NCI-H2029 (cell line): ENCODE data around the gene AHSA1.

Experiments used
- DNase-seq: peaks from one replicate; lab custom pipeline; 2025; lab: John Stamatoyannopoulos, UW

Gene AHSA1

GRCh38 chr14:77473921-77474320, 16.0 kb downstream of the AHSA1 start:
- no peak for DNase-seq

- DNase-seq, result no peak
Measured at GRCh38 chr14:77474479-77475177, 16.7 kb downstream of the AHSA1 start.

DNA sequence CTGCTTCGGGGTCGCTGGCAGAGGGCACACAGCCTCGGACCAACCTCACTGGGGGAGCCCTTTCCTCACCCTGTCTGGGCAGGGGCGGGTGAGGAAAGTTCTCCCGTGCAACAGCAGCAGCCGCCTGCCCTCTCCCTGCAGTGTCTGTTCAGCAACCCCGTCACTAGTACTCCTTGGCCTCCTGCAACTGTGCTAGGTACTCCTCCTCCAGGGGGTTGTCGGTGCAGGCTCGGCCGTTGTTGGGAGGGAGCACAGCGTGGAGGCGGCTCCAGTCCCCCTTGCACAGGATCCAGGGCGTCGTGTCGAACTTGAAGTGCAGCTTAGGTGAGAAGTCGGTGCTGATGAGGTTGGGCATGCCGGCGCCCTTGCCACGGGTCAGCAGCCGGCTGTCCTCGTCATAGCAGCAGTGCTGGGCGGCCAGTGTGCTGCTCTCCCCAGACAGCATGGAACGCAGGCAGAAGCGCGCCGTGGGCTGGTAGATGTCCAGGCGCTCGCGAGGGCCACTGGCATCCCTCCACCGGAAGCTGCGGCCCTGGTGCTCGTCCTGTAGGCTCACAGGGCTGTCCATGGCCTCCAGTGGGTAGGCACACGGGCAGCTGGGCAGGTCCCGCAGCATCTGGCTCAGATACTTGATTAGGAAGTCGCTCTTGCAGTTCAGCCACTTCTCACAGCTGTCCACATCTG, 17.7 kb downstream of the AHSA1 start:
- no peak for DNase-seq

DNA sequence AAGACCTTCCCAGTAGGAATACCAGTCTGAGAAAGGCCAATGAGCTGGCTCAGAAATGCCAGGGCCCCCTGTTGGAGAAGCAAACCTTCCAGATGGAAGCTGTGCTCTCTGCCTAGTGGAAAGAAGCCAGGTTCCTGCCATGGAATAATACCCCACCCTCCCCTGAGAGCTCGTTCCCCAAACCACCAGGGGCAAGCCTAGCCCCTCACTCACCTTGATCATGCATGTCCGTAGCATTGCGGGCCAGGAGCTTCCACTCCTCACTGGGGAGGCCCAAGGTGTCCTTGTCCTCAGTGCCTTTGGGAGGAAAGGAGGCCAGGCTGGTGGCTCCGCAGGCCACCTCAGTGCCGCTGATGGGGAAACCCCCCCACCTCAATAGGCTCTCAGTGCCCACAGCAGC, 20.1 kb downstream of the AHSA1 start:
- no peak for DNase-seq

DNA sequence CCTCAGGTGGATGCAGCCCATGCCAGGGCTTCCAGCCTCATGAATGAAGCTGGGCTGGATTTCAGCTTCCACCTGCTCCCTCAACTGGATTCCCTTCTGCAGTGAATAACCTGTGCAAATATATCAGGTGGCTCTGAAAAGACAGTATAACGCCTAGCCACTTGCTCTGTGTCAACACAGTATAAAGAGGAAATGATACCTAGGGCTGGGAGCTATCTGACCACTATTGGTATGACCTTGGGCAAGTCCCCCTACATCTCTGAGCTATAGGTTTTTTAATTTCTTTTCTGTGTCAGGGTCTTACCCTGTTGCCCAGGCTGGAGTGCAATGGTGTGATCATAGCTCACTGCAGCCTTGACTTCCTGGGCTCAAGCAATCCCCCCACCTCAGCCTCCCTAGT, 20.9 kb downstream of the AHSA1 start:
- no peak for DNase-seq

DNA sequence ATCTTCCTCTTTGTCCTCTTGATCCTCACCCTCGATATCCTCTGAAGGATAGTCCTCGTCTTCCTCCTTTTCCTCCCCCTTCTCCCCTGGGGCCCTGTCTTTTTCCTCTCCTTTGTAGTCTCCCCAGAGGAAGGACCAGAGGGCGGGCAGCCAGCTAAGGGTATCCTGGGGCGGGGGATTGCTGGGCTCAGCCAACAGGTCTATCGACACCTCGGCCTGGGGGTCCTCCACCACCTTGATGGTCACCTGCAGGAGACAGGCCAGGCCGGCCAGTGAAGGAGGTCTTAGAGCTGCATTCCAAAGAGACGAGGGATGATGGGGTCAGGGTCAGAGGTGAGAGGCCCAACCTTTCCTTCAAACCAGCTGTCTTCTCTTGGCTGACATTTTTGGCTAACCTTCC, 24.5 kb downstream of the AHSA1 start:
- DNase-seq, result no peak

- no peak for DNase-seq
Measured at GRCh38 chr14:77485256-77485655, 27.4 kb downstream of the AHSA1 start.

- DNase-seq, result no peak
Measured at GRCh38 chr14:77485901-77486678, 28.2 kb downstream of the AHSA1 start.

DNA sequence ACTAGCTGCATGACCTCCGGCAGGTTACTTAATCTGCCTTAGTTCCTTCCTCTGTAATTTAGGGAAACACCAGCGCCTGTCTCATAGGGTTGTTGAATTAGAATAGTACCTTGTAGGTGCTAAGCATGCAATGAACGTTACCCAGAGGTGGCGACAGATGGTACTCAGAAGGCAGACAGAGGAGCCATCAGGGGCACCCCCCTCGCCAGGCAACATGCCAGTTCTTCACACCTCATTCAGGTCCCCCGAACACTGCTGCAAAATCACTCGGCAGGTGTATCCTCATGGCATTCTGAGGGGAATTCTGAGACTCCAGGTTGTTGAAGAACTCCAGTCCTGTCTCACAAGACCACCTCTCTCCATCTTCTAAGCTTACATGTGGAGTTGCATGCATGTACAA, 30.7 kb downstream of the AHSA1 start:
- no peak for DNase-seq

- no peak for DNase-seq
Measured at GRCh38 chr14:77489041-77489440, 31.1 kb downstream of the AHSA1 start.

DNA sequence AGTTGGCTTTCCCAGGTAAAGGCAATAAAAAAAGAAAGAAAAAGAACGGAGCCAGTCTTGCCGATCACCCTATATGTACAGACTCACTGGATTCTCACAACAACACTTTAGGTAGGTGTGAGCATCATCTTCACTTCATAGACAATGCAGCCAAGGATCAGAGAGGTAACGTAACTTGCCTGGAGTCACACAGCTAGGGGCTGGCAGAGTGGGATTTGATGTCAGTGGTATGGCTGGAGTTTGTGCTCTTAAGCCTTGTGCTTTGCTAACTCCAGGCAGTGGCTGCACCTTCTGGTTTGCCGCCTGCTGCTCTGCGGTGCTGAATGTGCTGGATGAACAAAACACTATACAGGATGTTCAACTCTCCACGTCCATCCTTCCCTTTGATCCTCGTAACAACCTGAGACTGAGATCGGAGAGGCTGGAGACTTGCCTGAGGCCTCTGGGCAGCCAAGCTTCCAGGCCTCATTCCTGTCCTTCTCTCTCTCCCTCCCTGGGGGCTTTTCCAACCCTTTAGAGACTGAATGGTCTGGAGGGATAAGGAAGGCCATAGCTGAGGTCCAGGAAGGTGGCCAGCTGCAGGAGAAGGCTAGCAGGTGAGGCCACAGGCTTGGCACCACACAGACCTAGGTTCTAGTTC, 32.6 kb downstream of the AHSA1 start:
- no peak for DNase-seq

DNA sequence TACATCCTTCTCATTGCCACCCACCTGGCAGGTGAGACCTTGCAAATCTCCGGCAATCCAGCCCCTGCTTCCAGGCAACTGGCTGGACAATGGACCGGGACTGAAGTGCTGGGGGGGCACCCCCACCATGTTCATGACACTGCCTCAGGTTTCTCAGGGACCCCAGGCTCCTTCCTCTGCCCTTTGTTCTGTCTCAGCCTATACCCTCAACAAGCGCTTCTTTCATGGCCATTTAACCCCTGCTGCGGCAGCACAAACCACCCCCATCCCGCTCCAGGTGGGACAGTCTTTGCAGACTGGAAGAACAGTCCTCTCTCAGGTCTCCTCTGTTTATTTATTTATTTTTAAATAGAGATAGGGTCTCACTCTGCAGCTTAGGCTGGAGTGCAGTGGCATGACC, 33.2 kb downstream of the AHSA1 start:
- no peak for DNase-seq

DNA sequence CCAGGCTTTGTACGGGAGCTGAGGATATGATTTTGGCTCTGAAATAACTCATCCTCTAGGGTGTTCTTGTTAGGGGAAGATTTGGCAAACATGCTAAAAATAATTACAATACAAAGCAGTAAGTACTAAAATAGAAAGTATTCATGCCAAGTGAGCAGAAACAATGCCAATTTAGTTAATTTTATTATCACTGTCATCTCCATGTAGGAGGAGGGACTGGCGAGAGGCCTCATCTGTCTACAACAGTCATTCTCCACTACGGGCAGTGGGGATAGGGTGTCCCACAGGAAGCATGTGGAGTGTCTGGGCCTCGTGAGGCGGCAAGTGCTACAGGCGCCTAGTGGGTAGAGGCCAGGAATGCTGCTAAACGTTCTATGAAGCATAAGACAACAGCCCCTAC, 37.4 kb downstream of the AHSA1 start:
- no peak for DNase-seq

GRCh38 chr14:77498120-77498979, 40.5 kb downstream of the AHSA1 start, which contains the start of gene ISM2:
Gene ISM2, minus strand, starts transcription at chr14:77498816. Its CDS starts 23 bp downstream, at chr14:77498793.
- no peak for DNase-seq

GRCh38 chr14:77498984-77499527, 41.2 kb downstream of the AHSA1 start:
- no peak for DNase-seq

DNA sequence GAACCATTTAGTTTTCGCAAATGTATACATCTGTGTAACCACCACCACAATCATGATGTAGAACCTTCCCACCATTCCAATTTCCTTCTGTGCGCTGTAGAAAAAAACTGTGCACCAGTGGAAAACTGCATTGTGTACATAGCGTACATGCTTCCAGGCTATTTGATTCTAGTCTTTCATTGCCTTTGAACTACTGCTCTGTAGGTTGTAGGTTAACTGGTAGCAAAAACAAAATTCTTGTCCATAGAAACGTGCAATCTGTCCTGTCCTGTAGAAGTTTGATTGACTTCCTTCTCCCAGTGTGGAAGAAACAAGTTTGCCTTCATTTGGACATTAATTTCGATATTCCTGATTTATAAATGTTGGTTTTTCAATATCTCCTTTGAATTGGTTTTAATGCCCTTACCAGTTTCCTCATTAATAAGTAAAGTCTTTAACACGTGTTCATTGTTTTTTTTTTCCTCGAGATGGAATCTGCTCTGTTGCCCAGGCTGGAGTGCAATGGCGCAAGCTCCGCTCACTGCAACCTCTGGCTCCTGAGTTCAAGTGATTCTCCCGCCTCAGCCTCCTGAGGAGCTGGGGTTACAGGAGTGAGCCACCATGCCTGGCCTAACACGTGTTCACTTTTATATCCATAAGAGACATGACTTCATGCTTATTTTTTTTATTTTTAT, 44.4 kb downstream of the AHSA1 start:
- no peak for DNase-seq

DNA sequence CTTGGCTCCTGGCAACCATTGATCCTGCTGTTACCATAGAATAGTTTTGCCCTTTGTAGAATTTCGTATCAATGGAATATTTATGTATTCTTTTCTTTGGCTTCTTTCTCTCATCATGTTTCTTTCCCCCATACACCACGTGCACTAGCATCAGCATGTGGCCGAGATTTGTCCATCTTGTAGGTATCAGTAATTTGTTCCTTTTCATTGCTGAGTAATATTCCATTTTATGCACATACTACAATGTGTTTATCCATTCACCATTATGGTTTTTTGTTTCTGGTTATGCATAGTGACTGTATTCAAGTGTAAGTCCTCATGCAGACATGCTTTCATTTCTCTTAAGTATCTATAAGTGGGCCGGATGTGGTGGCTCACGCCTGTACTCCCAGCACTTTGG, 45.2 kb downstream of the AHSA1 start:
- DNase-seq, result no peak

- no peak for DNase-seq
Measured at GRCh38 chr14:77505031-77505430, 47.1 kb downstream of the AHSA1 start.

GRCh38 chr14:77507762-77508161, 49.9 kb downstream of the AHSA1 start:
- DNase-seq, result no peak

DNA sequence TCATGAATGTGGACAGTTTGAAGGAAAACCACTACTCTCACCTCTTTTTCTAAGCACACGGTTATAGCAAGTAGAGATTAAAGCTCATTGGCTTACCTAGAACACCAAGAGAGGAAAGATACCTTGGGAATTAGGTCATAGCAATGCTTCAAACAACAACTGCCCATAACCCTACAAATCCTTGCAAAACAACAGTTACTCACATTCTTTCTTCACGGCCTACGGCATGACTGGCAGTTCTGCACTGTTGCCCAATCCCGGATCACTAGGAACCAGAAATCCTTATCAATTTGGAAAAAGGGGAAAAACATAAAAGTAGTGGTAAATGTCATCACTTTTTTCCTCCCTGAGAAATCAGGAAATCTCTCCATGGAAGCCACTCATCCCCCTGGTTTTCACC, 50.4 kb downstream of the AHSA1 start:
- no peak for DNase-seq

GRCh38 chr14:77508876-77509275, 51.0 kb downstream of the AHSA1 start:
- no peak for DNase-seq
